Measurements from ENCODE around the gene NUTM2B.
"Not testable (repeated sequence)": the region's sequence is repeated elsewhere in the genome, so short reads cannot be mapped to it uniquely, and the experiment has no call there.

NUTM2B gene

DNA sequence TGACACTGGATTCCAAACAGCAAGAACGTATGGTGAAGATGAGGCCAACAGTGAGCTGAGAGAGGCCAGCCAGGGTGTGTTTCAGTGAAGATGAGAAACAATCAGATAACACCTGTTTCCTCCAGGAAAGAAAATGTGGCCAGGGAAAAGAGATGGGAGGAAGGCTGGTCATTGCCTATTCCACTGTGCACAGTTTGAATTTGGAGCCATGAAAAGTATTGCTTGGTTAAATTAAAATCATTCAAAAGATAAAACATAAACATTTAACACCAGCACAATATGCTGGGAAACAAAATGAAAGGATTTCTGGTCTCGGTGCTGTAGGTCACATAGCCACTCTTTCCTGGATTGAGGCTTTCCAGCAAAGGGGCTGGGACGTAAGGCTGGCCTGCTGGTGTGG lies at the start of gene NUTM2B:
TSS of gene NUTM2B (plus strand) at position 301 of the 400 bp plus-strand sequence. CDS start 383 bp downstream, outside the sequence.
- H3K27ac ChIP-seq; intact Hi-C loops (cut with DNase I; ENCODE audit: low total_unique reads); H3K4me1 ChIP-seq; H3K36me3 ChIP-seq; DNase-seq; H3K9me3 ChIP-seq; H3K4me3 ChIP-seq; H3K27me3 ChIP-seq: not testable (repeated sequence)

GRCh38 chr10:79663287-79663686 lies 39.7 kb upstream of the NUTM2B start:
- H3K9me3 ChIP-seq; DNase-seq; H3K36me3 ChIP-seq; H3K27ac ChIP-seq; intact Hi-C loops (cut with DNase I; ENCODE audit: low total_unique reads); H3K4me1 ChIP-seq; H3K4me3 ChIP-seq; H3K27me3 ChIP-seq: not testable (repeated sequence)

- H3K36me3 ChIP-seq; H3K27me3 ChIP-seq; DNase-seq; H3K27ac ChIP-seq; H3K9me3 ChIP-seq; intact Hi-C loops (cut with DNase I; ENCODE audit: low total_unique reads); H3K4me3 ChIP-seq; H3K4me1 ChIP-seq: not testable (repeated sequence)
Measured at GRCh38 chr10:79664686-79665085, 38.3 kb upstream of the NUTM2B start.

- H3K4me3 ChIP-seq; H3K27ac ChIP-seq; H3K9me3 ChIP-seq; H3K4me1 ChIP-seq; H3K36me3 ChIP-seq; H3K27me3 ChIP-seq; DNase-seq; intact Hi-C loops (cut with DNase I; ENCODE audit: low total_unique reads): not testable (repeated sequence)
Measured at GRCh38 chr10:79669248-79669788, 33.7 kb upstream of the NUTM2B start.

GRCh38 chr10:79674878-79675277 lies 28.1 kb upstream of the NUTM2B start:
- H3K36me3 ChIP-seq; H3K27ac ChIP-seq; intact Hi-C loops (cut with DNase I; ENCODE audit: low total_unique reads); DNase-seq; H3K9me3 ChIP-seq; H3K4me3 ChIP-seq; H3K4me1 ChIP-seq; H3K27me3 ChIP-seq: not testable (repeated sequence)

- H3K27me3 ChIP-seq; H3K27ac ChIP-seq; H3K4me3 ChIP-seq; intact Hi-C loops (cut with DNase I; ENCODE audit: low total_unique reads); DNase-seq; H3K9me3 ChIP-seq; H3K4me1 ChIP-seq: not testable (repeated sequence)
- peaks cover 0 to 27% (median 0%) of the 10 kb centered on the region in 3 donors for H3K36me3 ChIP-seq
Measured at GRCh38 chr10:79683026-79683883, 19.8 kb upstream of the NUTM2B start.

GRCh38 chr10:79683884-79684720 lies 18.9 kb upstream of the NUTM2B start:
- H3K27me3 ChIP-seq; H3K4me1 ChIP-seq; H3K27ac ChIP-seq; H3K4me3 ChIP-seq; intact Hi-C loops (cut with DNase I; ENCODE audit: low total_unique reads); H3K9me3 ChIP-seq; DNase-seq: not testable (repeated sequence)
- H3K36me3 ChIP-seq = peaks cover 0 to 27% (median 0%) of the 10 kb centered on the region in 3 donors

GRCh38 chr10:79685044-79685685 lies 17.9 kb upstream of the NUTM2B start:
- H3K4me1 ChIP-seq; H3K27me3 ChIP-seq; DNase-seq; H3K9me3 ChIP-seq; H3K27ac ChIP-seq; intact Hi-C loops (cut with DNase I; ENCODE audit: low total_unique reads); H3K4me3 ChIP-seq: not testable (repeated sequence)
- H3K36me3 ChIP-seq = peaks cover 0 to 27% (median 0%) of the 10 kb centered on the region in 3 donors

DNA sequence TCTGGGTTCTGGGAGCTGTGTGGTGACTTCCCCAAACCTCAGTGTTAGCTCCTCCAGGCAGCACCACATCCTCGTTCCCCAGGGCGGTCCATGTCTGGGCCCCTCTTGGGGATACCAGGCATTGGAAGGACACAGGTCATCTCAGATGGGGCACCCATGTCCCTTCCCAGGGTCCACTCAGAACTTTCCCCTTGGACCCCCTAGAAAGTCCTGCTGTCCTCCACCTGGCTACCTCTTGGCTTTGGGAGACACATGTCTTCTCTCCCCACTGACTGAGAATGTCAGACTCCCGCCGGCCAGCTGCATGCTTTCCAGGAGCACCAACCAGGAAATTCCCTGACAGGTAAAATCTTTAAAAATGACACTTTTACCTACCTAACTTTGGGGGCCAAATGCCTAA lies 16.4 kb upstream of the NUTM2B start:
- H3K27ac ChIP-seq; H3K27me3 ChIP-seq; H3K9me3 ChIP-seq; H3K4me3 ChIP-seq; H3K4me1 ChIP-seq; intact Hi-C loops (cut with DNase I; ENCODE audit: low total_unique reads); DNase-seq: not testable (repeated sequence)
- H3K36me3 ChIP-seq = peaks cover 0 to 27% (median 0%) of the 10 kb centered on the region in 3 donors

GRCh38 chr10:79687406-79688150 lies 15.4 kb upstream of the NUTM2B start:
- DNase-seq; H3K4me1 ChIP-seq; H3K9me3 ChIP-seq; H3K4me3 ChIP-seq; intact Hi-C loops (cut with DNase I; ENCODE audit: low total_unique reads); H3K27ac ChIP-seq; H3K27me3 ChIP-seq: not testable (repeated sequence)
- H3K36me3 ChIP-seq = peaks cover 0 to 27% (median 0%) of the 10 kb centered on the region in 3 donors

GRCh38 chr10:79688798-79689197 lies 14.2 kb upstream of the NUTM2B start:
- DNase-seq; H3K27me3 ChIP-seq; H3K4me3 ChIP-seq; H3K4me1 ChIP-seq; intact Hi-C loops (cut with DNase I; ENCODE audit: low total_unique reads); H3K27ac ChIP-seq; H3K9me3 ChIP-seq: not testable (repeated sequence)
- peaks cover 0 to 26% (median 0%) of the 10 kb centered on the region in 3 donors for H3K36me3 ChIP-seq

DNA sequence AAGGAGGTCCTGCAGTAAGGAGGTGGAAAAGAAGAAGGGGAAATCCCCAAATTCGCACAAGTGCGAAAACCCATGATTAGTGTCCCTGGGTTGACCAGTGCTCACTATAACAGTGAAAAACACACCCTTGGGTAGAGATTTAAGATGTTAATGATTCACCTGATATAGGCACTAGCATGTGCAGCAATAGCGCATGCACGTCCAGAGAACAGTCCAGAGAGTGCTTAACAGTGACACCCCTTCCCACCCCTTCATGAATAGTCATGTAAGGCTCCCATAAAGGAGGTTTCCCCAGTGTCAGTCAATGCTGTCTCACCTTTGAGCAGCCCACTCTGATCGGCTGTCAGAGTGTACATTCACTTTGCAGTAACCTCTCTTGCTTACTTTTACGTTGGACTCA lies 6.4 kb upstream of the NUTM2B start:
- H3K36me3 ChIP-seq; H3K27me3 ChIP-seq; DNase-seq; H3K9me3 ChIP-seq; H3K4me1 ChIP-seq; H3K4me3 ChIP-seq; H3K27ac ChIP-seq; intact Hi-C loops (cut with DNase I; ENCODE audit: low total_unique reads): not testable (repeated sequence)

DNA sequence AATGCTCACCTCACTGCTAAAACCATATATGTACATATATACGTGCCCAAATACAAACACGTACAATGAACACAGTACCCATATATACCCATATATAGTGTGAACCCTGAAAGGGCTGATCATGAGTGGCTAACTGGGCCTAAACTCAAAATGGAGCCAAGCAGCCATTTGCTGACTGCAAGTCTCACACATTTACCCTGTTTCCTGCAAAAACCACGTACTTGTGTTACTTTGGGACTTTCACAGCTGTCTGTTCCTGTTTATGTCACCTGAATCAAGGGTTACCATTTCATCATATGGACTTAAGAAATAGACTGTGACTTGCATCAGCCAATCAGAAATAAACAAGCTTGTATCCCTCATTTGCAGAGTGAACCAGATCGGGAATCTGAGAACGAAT lies 5.9 kb upstream of the NUTM2B start:
- H3K27me3 ChIP-seq; H3K9me3 ChIP-seq; DNase-seq; H3K4me1 ChIP-seq; H3K27ac ChIP-seq; H3K4me3 ChIP-seq; intact Hi-C loops (cut with DNase I; ENCODE audit: low total_unique reads); H3K36me3 ChIP-seq: not testable (repeated sequence)

Measured in tibial artery (tissue), 4 donors.